Liver (tissue), 9 donors: ENCODE measurements around the gene KCND2. TPM values are rescaled to one million over a fixed set of nuclear protein-coding genes. Genes with fewer than 3 reads are reported as not detected.

Experiments used
- DNase-seq: peaks from one replicate; pipeline ENCODE4 v3.0.0-alpha.2; 2017; ENCODE audit warnings: low spot score
- H3K27ac ChIP-seq, 2 donors: one replicate each; pipeline ENCODE4 v1.7.0; 2013; ENCODE audit warnings: inconsistent platforms in 2 of 2, low read length in 2 of 2, control low read depth in 1 of 2, low read depth in 1 of 2, mild to moderate bottlenecking in 1 of 2
- H3K27me3 ChIP-seq, 4 donors: one replicate each; pipeline versions ENCODE4 v1.6.1 to v1.7.0; 2013; ENCODE audit warnings: low read length in 3 of 4, inconsistent platforms in 1 of 4, mild to moderate bottlenecking in 1 of 4, moderate library complexity in 1 of 4; ENCODE audit not compliant: control insufficient read depth in 4 of 4, insufficient read depth in 4 of 4
- H3K36me3 ChIP-seq, 4 donors: one replicate each; pipeline versions ENCODE4 v1.6.1 to v1.7.0; 2013; ENCODE audit warnings: low read length in 3 of 4, mild to moderate bottlenecking in 3 of 4, low read depth in 1 of 4, moderate library complexity in 1 of 4; ENCODE audit not compliant: control insufficient read depth in 4 of 4, insufficient read depth in 3 of 4
- H3K4me1 ChIP-seq, 4 donors: one replicate each; pipeline versions ENCODE4 v1.6.1 to v1.7.0; 2013; ENCODE audit warnings: low read length in 3 of 4, mild to moderate bottlenecking in 3 of 4, moderate library complexity in 1 of 4; ENCODE audit not compliant: control insufficient read depth in 4 of 4, insufficient read depth in 4 of 4
- H3K4me3 ChIP-seq, 3 donors: one replicate each; pipeline versions ENCODE4 v1.6.1 to v1.7.0; 2013; ENCODE audit warnings: low read length in 3 of 3, control low read depth in 1 of 3, low read depth in 1 of 3, mild to moderate bottlenecking in 1 of 3
- H3K9ac ChIP-seq, 2 donors: one replicate each; pipeline ENCODE4 v1.7.0; 2013; ENCODE audit warnings: low read length in 2 of 2, mild to moderate bottlenecking in 2 of 2, moderate library complexity in 2 of 2, control low read depth in 1 of 2, low read depth in 1 of 2
- H3K9me3 ChIP-seq, 4 donors: one replicate each; pipeline versions ENCODE4 v1.6.1 to v1.7.0; 2013; ENCODE audit warnings: low read length in 3 of 4; ENCODE audit not compliant: control insufficient read depth in 4 of 4
- ATF3 ChIP-seq: IDR thresholded peaks from 2 replicates; pipeline ENCODE4 v1.6.1; 2016; ENCODE audit warnings: antibody characterized with exemption
- CTCF ChIP-seq: fragments of 150-350 bp; IDR thresholded peaks from 2 replicates; pipeline ENCODE4 v1.5.1; 2017; ENCODE audit warnings: improper control_type of control experiment, low read depth, low read length; ENCODE audit not compliant: missing input control
- FOXA1 ChIP-seq: IDR thresholded peaks from 2 replicates; pipeline ENCODE4 v1.6.1; 2016; ENCODE audit warnings: antibody characterized with exemption
- GABPA ChIP-seq, 2 donors: IDR thresholded peaks in 1 of 2; conservative IDR thresholded peaks in 1 of 2; 2 replicates each; pipeline ENCODE4 v1.6.1; 2016; ENCODE audit warnings: antibody characterized with exemption in 2 of 2, mild to moderate bottlenecking in 1 of 2, moderate library complexity in 1 of 2
- HNF4A ChIP-seq, 2 donors: conservative IDR thresholded peaks; 2 replicates each; pipeline ENCODE4 v1.6.1; 2016; ENCODE audit warnings: antibody characterized with exemption in 2 of 2, mild to moderate bottlenecking in 2 of 2
- HNF4G ChIP-seq: IDR thresholded peaks from 2 replicates; pipeline ENCODE4 v1.6.1; 2016; ENCODE audit warnings: antibody characterized with exemption
- JUND ChIP-seq, 2 donors: IDR thresholded peaks; 2 replicates each; pipeline ENCODE4 v1.6.1; 2016; ENCODE audit warnings: antibody characterized with exemption in 2 of 2
- MAX ChIP-seq: IDR thresholded peaks from 2 replicates; pipeline ENCODE4 v1.6.1; 2016; ENCODE audit warnings: antibody characterized with exemption
- NR2F2 ChIP-seq: IDR thresholded peaks from 2 replicates; pipeline ENCODE4 v1.6.1; 2016; ENCODE audit warnings: antibody characterized with exemption
- RAD21 ChIP-seq, 2 donors: IDR thresholded peaks; 2 replicates each; pipeline ENCODE4 v1.6.1; 2016; ENCODE audit warnings: antibody characterized with exemption in 2 of 2, mild to moderate bottlenecking in 2 of 2
- REST ChIP-seq: IDR thresholded peaks from 2 replicates; pipeline ENCODE4 v1.6.1; 2016; ENCODE audit warnings: antibody characterized with exemption, mild to moderate bottlenecking
- TAF1 ChIP-seq: conservative IDR thresholded peaks from 2 replicates; pipeline ENCODE4 v1.6.1; 2016; ENCODE audit warnings: antibody characterized with exemption, mild to moderate bottlenecking
- YY1 ChIP-seq: IDR thresholded peaks from 2 replicates; pipeline ENCODE4 v1.6.1; 2016; ENCODE audit warnings: antibody characterized with exemption, mild to moderate bottlenecking
- ZBTB33 ChIP-seq: IDR thresholded peaks from 2 replicates; pipeline ENCODE4 v1.6.1; 2016; ENCODE audit warnings: antibody characterized with exemption
- WGBS: extraction: QIAGEN DNeasy Blood & Tissue Kit; methylation state at CpG from one replicate; pipeline ENCODE4 v1.1.7; 2013; 5-methylcytosine and 5-hydroxymethylcytosine counted together
- polyA plus RNA-seq, 2 donors: library from polyadenylated mRNA; stranded (reverse) in 1 of 2; unstranded in 1 of 2; fragments of 200-250 nt in 1 of 2; fragments of >200 nt in 1 of 2; fragmentation: Nextera tagmentation in 1 of 2; extraction: Ambion mirVana in 1 of 2; gene quantifications; one replicate each; pipeline versions ENCODE4 v1.2.1 to v1.2.3, GENCODE V29; 2013 to 2015
- total RNA-seq, 2 donors: library from RNA; depleted of rRNA; stranded (reverse); fragments of >200 nt; gene quantifications; one replicate each; pipeline ENCODE4 v1.2.3, GENCODE V29; 2014
- donor health status: healthy.
- donor health status: healthy.
- donor health status: healthy.
- donor health status: healthy.
- donor health status: healthy.

KCND2 gene
- total and polyA plus RNA-seq, 4 donors: 0.02 to 0.22 (median 0.07) TPM

- H3K36me3 ChIP-seq: no peaks in the 10 kb centered on the region
- no peak overlapping the region for H3K4me3 ChIP-seq
- no peaks in the 10 kb centered on the region for H3K9me3 ChIP-seq
- TF ChIP-seq GABPA (IDR thresholded peaks at IDR 0.05 in 1 of 2, conservative IDR thresholded peaks at IDR 0.05 in 1 of 2): no peak
- no peak for TF ChIP-seq ATF3
- no peak for TF ChIP-seq HNF4G
- no peak for TF ChIP-seq REST
- no peak for TF ChIP-seq TAF1
- no peak for TF ChIP-seq FOXA1
- TF ChIP-seq MAX: no peak
- TF ChIP-seq HNF4A (conservative IDR thresholded peaks at IDR 0.05): no peak
- no peak for TF ChIP-seq CTCF
- no peak for TF ChIP-seq NR2F2
- H3K27me3 ChIP-seq: no peaks in the 10 kb centered on the region
- no peaks in the 10 kb centered on the region for H3K4me1 ChIP-seq
- H3K27ac ChIP-seq: no peak overlapping the region
- 79% methylated on average over 1 of the region's 1 CpG for WGBS
- H3K9ac ChIP-seq: no peak overlapping the region
- DNase-seq: no peak
Measured at GRCh38 chr7:120645966-120646365, 373.0 kb downstream of the KCND2 start.

GRCh38 chr7:120654241-120654640 is 381.3 kb downstream of the KCND2 start:
- Histone ChIP-seq H3K9me3 (peaks cover 0 to 1% (median 0%) of the 10 kb centered on the region in 4 donors), H3K9ac (no peak overlapping the region), H3K27ac (no peak overlapping the region), H3K36me3 (no peaks in the 10 kb centered on the region), H3K4me1 (no peaks in the 10 kb centered on the region), H3K4me3 (no peak overlapping the region), H3K27me3 (no peaks in the 10 kb centered on the region)
- DNase-seq: no peak
- TF ChIP-seq RAD21 (IDR thresholded peaks at IDR 0.05) (no peak), JUND (IDR thresholded peaks at IDR 0.05) (no peak), YY1 (no peak), TAF1 (no peak), ZBTB33 (no peak)
